ENCODE data around the gene KDM6A.

DNA sequence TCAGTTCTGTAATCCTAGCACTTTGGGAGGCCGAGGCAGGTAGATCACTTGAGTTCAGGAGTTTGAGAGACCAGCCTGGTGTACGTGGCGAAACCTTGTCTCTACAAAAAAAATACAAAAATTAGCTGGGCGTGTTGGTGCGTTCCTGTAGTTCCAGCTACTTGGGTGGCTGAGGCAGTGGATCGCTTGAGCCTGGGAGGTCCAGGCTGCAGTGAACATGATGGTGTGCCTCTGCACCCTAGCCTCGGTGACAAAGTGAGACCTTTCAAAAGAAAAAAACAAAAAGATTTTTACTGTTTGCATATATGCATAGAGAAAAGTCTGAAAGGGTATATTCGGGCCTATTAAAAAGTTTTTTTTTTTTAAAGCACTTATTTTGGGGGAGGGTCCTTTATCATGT, 76.1 kb downstream of the KDM6A start:
- TF ChIP-seq, protein P1, sequence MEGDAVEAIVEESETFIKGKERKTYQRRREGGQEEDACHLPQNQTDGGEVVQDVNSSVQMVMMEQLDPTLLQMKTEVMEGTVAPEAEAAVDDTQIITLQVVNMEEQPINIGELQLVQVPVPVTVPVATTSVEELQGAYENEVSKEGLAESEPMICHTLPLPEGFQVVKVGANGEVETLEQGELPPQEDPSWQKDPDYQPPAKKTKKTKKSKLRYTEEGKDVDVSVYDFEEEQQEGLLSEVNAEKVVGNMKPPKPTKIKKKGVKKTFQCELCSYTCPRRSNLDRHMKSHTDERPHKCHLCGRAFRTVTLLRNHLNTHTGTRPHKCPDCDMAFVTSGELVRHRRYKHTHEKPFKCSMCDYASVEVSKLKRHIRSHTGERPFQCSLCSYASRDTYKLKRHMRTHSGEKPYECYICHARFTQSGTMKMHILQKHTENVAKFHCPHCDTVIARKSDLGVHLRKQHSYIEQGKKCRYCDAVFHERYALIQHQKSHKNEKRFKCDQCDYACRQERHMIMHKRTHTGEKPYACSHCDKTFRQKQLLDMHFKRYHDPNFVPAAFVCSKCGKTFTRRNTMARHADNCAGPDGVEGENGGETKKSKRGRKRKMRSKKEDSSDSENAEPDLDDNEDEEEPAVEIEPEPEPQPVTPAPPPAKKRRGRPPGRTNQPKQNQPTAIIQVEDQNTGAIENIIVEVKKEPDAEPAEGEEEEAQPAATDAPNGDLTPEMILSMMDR (IDR thresholded peaks at IDR 0.05), result no peak
- no peak for TF ChIP-seq EZH2 (IDR thresholded peaks at IDR 0.05; ENCODE audit: borderline replicate concordance, insufficient read depth, low read depth, low read length, poor library complexity, severe bottlenecking)

All from B cell (primary cell).